GM12878 (cell line): ENCODE results near the gene PARD6A. TPM values are rescaled to one million over a fixed set of nuclear protein-coding genes. Genes with fewer than 3 reads are reported as not detected.

Source experiments
- ATAC-seq: fragments of 200-7000 bp; cut with Tn5 transposase; 3 replicates; pipeline ENCODE4 v1.9.1; 2020; ENCODE audit warnings: mild to moderate bottlenecking, moderate library complexity
- BruUV-seq: library from RNA; stranded (reverse); fragments of 400-500 nt; replicated peaks from 2 replicates; lab custom pipeline; 2021; lab: Mats Ljungman, UMichigan
- CTCF ChIA-PET: fragments of 300-600 bp; sonication (Branson Sonifier 250); formaldehyde crosslinking; extraction: SDS; loops from one replicate; lab custom pipeline; 2021; ENCODE audit warnings: inconsistent platforms; lab: Yijun Ruan, JAX
- POLR2A ChIA-PET: fragments of 350-600 bp; formaldehyde crosslinking; extraction: SDS; loops from one replicate; lab custom pipeline; 2021; ENCODE audit warnings: inconsistent platforms; lab: Charles Lee
- RAD21 ChIA-PET: fragments of 300-600 bp; sonication (Branson Sonifier 250); formaldehyde crosslinking; loops from one replicate; lab custom pipeline; 2023; ENCODE audit warnings: antibody characterized with exemption; ENCODE audit not compliant: unreplicated experiment; lab: Charles Lee
- SMC1A ChIA-PET: fragments of 300-600 bp; sonication (Branson Sonifier 250); formaldehyde crosslinking; loops from one replicate; lab custom pipeline; 2023; ENCODE audit not compliant: unreplicated experiment, uncharacterized antibody; lab: Charles Lee
- DNase-seq: peaks from one replicate; pipeline ENCODE4 v3.0.0-alpha.2; 2011; ENCODE audit warnings: low read depth, low spot score
- FAIRE-seq: peaks from 3 replicates; lab custom pipeline; 2011; peaks lifted over from hg19 to GRCh38; lab: Jason Lieb, UNC
- H2AFZ ChIP-seq: 2 replicates; pipeline ENCODE4 v1.6.0; 2011; ENCODE audit warnings: low read depth, low read length, control low read depth; ENCODE audit not compliant: control insufficient read depth
- H3K27ac ChIP-seq: 2 replicates; pipeline ENCODE4 v1.5.1; 2011; ENCODE audit warnings: control low read depth; ENCODE audit not compliant: control insufficient read depth, insufficient read depth
- H3K27me3 ChIP-seq, 2 experiments: replicated peaks in 1 of 2; 2 replicates each; pipeline versions ENCODE4 v1.6.0 to v1.6.1; 2011; ENCODE audit warnings: low read length in 1 of 2; ENCODE audit not compliant: control insufficient read depth in 2 of 2, insufficient read depth in 2 of 2
- H3K36me3 ChIP-seq, 2 experiments: 2 replicates each; pipeline ENCODE4 v1.5.1; 2011; ENCODE audit warnings: low read length in 1 of 2; ENCODE audit not compliant: control insufficient read depth in 2 of 2, insufficient read depth in 2 of 2
- H3K4me1 ChIP-seq: 2 replicates; pipeline ENCODE4 v1.6.1; 2011; ENCODE audit warnings: mild to moderate bottlenecking, low read length, moderate library complexity, mixed read lengths; ENCODE audit not compliant: control insufficient read depth, insufficient read depth
- H3K4me2 ChIP-seq: 2 replicates; pipeline ENCODE4 v1.6.0; 2011; ENCODE audit warnings: control low read depth; ENCODE audit not compliant: control insufficient read depth, insufficient read depth
- H3K4me3 ChIP-seq: fragments of 200-600 bp; sonication (generic); 2 replicates; pipeline ENCODE4 v1.5.1; 2016
- H3K79me2 ChIP-seq: 2 replicates; pipeline ENCODE4 v1.6.0; 2011; ENCODE audit warnings: low read length; ENCODE audit not compliant: control insufficient read depth, insufficient read depth
- H3K9ac ChIP-seq: 2 replicates; pipeline ENCODE4 v1.8.0; 2011; ENCODE audit warnings: low read length, control low read depth, mixed read lengths; ENCODE audit not compliant: control insufficient read depth, insufficient read depth
- H3K9me3 ChIP-seq: replicated peaks from 3 replicates; pipeline ENCODE4 v1.5.1; 2011; ENCODE audit warnings: mild to moderate bottlenecking, low read length; ENCODE audit not compliant: control insufficient read depth, insufficient read depth
- H4K20me1 ChIP-seq: 2 replicates; pipeline ENCODE4 v1.6.0; 2011; ENCODE audit not compliant: control insufficient read depth, insufficient read depth
- CBX5 ChIP-seq: sonication (generic); IDR thresholded peaks from 2 replicates; pipeline ENCODE4 v1.6.1; 2016; ENCODE audit warnings: low read depth, moderate library complexity, mild to moderate bottlenecking, inconsistent platforms
- CUX1 ChIP-seq: IDR thresholded peaks from 2 replicates; pipeline ENCODE4 v1.6.1; 2012; ENCODE audit warnings: improper control_type of control experiment, low read depth, low read length; ENCODE audit not compliant: insufficient replicate concordance
- E2F8 ChIP-seq: fragments of 450-650 bp; IDR thresholded peaks from 2 replicates; pipeline ENCODE4 v1.6.1; 2018; ENCODE audit warnings: mild to moderate bottlenecking, low read depth, moderate library complexity; ENCODE audit not compliant: partially characterized antibody
- IKZF1 ChIP-seq: fragments of 450-650 bp; conservative IDR thresholded peaks from 2 replicates; pipeline ENCODE4 v1.6.1; 2017; ENCODE audit warnings: antibody characterized with exemption, mild to moderate bottlenecking
- IKZF2 ChIP-seq, 2 experiments: fragments of 450-650 bp; IDR thresholded peaks; 2 replicates each; pipeline ENCODE4 v1.6.1; 2017; ENCODE audit warnings: mild to moderate bottlenecking in 2 of 2, moderate library complexity in 2 of 2
- JUND ChIP-seq: IDR thresholded peaks from 2 replicates; pipeline ENCODE4 v1.6.1; 2012; ENCODE audit warnings: low read depth, mild to moderate bottlenecking, low read length, improper control_type of control experiment, moderate library complexity
- SP1 ChIP-seq: IDR thresholded peaks from one replicate; pipeline ENCODE4 v1.6.1; 2011; ENCODE audit warnings: low read depth, low read length
- TAF1 ChIP-seq: IDR thresholded peaks from 2 replicates; pipeline ENCODE4 v1.6.1; 2011; ENCODE audit warnings: mild to moderate bottlenecking, low read depth, low read length, borderline replicate concordance
- WGBS: methylation state at CpG from one replicate; pipeline ENCODE4 v1.1.6; 2016; ENCODE audit warnings: low lambda C conversion rate; ENCODE audit not compliant: insufficient replicate concordance, insufficient coverage; ENCODE audit errors: missing lambda C conversion rate; 5-methylcytosine and 5-hydroxymethylcytosine counted together
- in situ Hi-C: fragments of 300-500 bp; cut with MboI; formaldehyde crosslinking; loops from 9 replicates; pipeline ENCODE4 v1.14.3; 2018; ENCODE audit warnings: mixed read lengths
- intact Hi-C: fragments of 100-400 bp; cut with micrococcal nuclease; formaldehyde crosslinking; loops from one replicate; pipeline ENCODE4 v1.14.2; 2022; ENCODE audit not compliant: unreplicated experiment
- polyA plus RNA-seq, 11 experiments: library from polyadenylated mRNA; depleted of rRNA in 4 of 11; unstranded in 6 of 11; stranded (reverse) in 5 of 11; fragments of >200 nt; fragmentation: Nextera tagmentation in 4 of 11; fragmentation: Illumina TruSeq in 1 of 11; extraction: Ambion mirVana in 4 of 11; extraction: Trizol in 1 of 11; gene quantifications; 1 replicate in 1 of 11; 2 replicates in 10 of 11; pipeline versions ENCODE4 v1.2.1 to v1.2.3, GENCODE V29; 2011 to 2016; ENCODE audit warnings: inconsistent platforms in 2 of 11, missing spikeins in 2 of 11, low read depth in 1 of 11
- total RNA-seq, 4 experiments: library from RNA; depleted of rRNA in 3 of 4; stranded (reverse); fragments of >200 nt in 3 of 4; fragmentation: Illumina TruSeq in 1 of 4; extraction: Trizol in 1 of 4; gene quantifications; 2 replicates each; pipeline versions ENCODE4 v1.2.1 to v1.2.3, GENCODE V29; 2013 to 2021
- TF ChIP-seq, protein P1 (sequence below): fragments of 450-650 bp; IDR thresholded peaks from 2 replicates; pipeline ENCODE4 v1.6.1; 2017; ENCODE audit warnings: mild to moderate bottlenecking, moderate library complexity

Gene PARD6A
- total and polyA plus RNA-seq, 10 of the 15 experiments (the other 5 are each of a cell fraction or from before 2014, with no cell fraction given), result 0.42 to 10.1 (median 4.4) TPM

DNA sequence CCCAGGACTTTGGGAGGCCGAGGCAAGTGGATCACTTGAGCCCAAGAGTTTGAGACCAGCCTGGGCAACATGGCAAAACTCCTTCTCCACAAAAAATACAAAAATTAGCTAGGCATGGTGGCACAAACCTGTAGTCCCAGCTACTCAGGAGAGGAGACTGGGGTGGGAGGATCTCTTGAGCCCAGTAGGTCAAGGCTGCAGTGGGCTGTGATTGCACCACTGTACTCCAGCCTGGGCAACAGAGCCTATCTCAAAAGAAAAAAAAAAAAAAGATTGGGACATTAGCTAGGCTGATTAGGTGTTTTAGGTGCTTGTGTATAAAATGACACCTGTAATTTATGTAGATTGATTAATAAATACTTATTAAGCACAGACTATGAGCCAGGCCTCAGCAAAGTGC is 48.3 kb downstream of the PARD6A start:
- Histone ChIP-seq H3K27me3 (no peaks in the 10 kb centered on the region), H3K9ac (no peak overlapping the region), H3K4me3 (no peak overlapping the region), H3K4me2 (no peak overlapping the region), H3K79me2 (peaks cover 2% of the 10 kb centered on the region), H3K4me1 (peaks cover 9% of the 10 kb centered on the region), H3K9me3 (no peaks in the 10 kb centered on the region), H3K36me3 (peaks cover 0 to 5% of the 10 kb centered on the region in 2 experiments; a peak in 1 of 4 replicates), H2AFZ (no peak overlapping the region), H3K27ac (no peak overlapping the region), H4K20me1 (no peaks in the 10 kb centered on the region)
- ChIA-PET POLR2A (interaction anchor here (1.0 kb wide), 1 partner anchor 10 kb away, joined by 3 read pairs; no protein-coding TSS in a partner anchor), SMC1A (interaction anchor here (0.9 to 1.5 kb wide), 3 partner anchors 9 to 41 kb away, joined by 3 to 4 read pairs (median 4); partner anchors contain the start of gene GFOD2), CTCF (no interaction called here), RAD21 (no interaction called here)
- WGBS, result 100% methylated on average over 1 of the region's 1 CpG
- DNase-seq, result no peak
- no TSS peak for BruUV-seq
- intact Hi-C loops (no loop called here), in situ Hi-C loops (no loop called here)
- no peak for ATAC-seq
- no peak for FAIRE-seq
- TF ChIP-seq CBX5, result no peak
- TF ChIP-seq, protein P1, sequence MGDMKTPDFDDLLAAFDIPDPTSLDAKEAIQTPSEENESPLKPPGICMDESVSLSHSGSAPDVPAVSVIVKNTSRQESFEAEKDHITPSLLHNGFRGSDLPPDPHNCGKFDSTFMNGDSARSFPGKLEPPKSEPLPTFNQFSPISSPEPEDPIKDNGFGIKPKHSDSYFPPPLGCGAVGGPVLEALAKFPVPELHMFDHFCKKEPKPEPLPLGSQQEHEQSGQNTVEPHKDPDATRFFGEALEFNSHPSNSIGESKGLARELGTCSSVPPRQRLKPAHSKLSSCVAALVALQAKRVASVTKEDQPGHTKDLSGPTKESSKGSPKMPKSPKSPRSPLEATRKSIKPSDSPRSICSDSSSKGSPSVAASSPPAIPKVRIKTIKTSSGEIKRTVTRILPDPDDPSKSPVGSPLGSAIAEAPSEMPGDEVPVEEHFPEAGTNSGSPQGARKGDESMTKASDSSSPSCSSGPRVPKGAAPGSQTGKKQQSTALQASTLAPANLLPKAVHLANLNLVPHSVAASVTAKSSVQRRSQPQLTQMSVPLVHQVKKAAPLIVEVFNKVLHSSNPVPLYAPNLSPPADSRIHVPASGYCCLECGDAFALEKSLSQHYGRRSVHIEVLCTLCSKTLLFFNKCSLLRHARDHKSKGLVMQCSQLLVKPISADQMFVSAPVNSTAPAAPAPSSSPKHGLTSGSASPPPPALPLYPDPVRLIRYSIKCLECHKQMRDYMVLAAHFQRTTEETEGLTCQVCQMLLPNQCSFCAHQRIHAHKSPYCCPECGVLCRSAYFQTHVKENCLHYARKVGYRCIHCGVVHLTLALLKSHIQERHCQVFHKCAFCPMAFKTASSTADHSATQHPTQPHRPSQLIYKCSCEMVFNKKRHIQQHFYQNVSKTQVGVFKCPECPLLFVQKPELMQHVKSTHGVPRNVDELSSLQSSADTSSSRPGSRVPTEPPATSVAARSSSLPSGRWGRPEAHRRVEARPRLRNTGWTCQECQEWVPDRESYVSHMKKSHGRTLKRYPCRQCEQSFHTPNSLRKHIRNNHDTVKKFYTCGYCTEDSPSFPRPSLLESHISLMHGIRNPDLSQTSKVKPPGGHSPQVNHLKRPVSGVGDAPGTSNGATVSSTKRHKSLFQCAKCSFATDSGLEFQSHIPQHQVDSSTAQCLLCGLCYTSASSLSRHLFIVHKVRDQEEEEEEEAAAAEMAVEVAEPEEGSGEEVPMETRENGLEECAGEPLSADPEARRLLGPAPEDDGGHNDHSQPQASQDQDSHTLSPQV, result no peak
- no peak for TF ChIP-seq IKZF2 (IDR thresholded peaks at IDR 0.05)
- no peak for TF ChIP-seq TAF1
- TF ChIP-seq IKZF1, result no peak
- TF ChIP-seq SP1, result no peak
- TF ChIP-seq JUND, result no peak
- TF ChIP-seq E2F8, result no peak
- TF ChIP-seq CUX1, result no peak
